Panc1 (cell line): ENCODE measurements around the gene NPAS2. TPM values are rescaled to one million over a fixed set of nuclear protein-coding genes. Genes with fewer than 3 reads are reported as not detected.

Source experiments
- ATAC-seq: fragments of 200-7000 bp; cut with Tn5 transposase; 2 replicates; pipeline ENCODE4 v1.9.1; 2020; ENCODE audit warnings: mild to moderate bottlenecking, moderate library complexity
- BruUV-seq: library from RNA; stranded (reverse); fragments of 400-500 nt; replicated peaks from 2 replicates; lab custom pipeline; 2021; lab: Mats Ljungman, UMichigan
- CTCF ChIA-PET: fragments of 300-600 bp; sonication (Branson Sonifier 250); formaldehyde crosslinking; loops from one replicate; lab custom pipeline; 2022; ENCODE audit warnings: antibody characterized with exemption; lab: Charles Lee
- POLR2A ChIA-PET: fragments of 300-600 bp; sonication (Branson Sonifier 250); formaldehyde crosslinking; loops from one replicate; lab custom pipeline; 2022; ENCODE audit warnings: antibody characterized with exemption; lab: Charles Lee
- DNase-seq: peaks from one replicate; pipeline ENCODE4 v3.0.0-alpha.2; 2010; ENCODE audit warnings: low read depth, low spot score
- H3K27ac ChIP-seq: 2 replicates; pipeline ENCODE4 v1.5.1; 2011; ENCODE audit warnings: mild to moderate bottlenecking, low read length, inconsistent platforms
- H3K27me3 ChIP-seq: fragments of 200-500 bp; sonication (Bioruptor generic); 2 replicates; pipeline ENCODE4 v1.6.0; 2014; ENCODE audit warnings: low read length, inconsistent platforms; ENCODE audit not compliant: control insufficient read depth, insufficient read depth
- H3K36me3 ChIP-seq: fragments of 200-500 bp; sonication (Bioruptor generic); 2 replicates; pipeline ENCODE4 v1.5.1; 2014; ENCODE audit warnings: inconsistent platforms, mild to moderate bottlenecking, low read length, moderate library complexity; ENCODE audit not compliant: control insufficient read depth, insufficient read depth
- H3K4me1 ChIP-seq: 2 replicates; pipeline ENCODE4 v1.5.1; 2011; ENCODE audit warnings: inconsistent platforms, mild to moderate bottlenecking, low read length, moderate library complexity; ENCODE audit not compliant: control insufficient read depth, insufficient read depth
- H3K4me3 ChIP-seq, 2 experiments: 2 replicates each; pipeline ENCODE4 v1.5.1; 2011 to 2012; ENCODE audit warnings: low read depth in 2 of 2, low read length in 2 of 2, mild to moderate bottlenecking in 2 of 2, inconsistent platforms in 1 of 2, moderate library complexity in 1 of 2
- H3K9me3 ChIP-seq: fragments of 200-500 bp; sonication (Bioruptor generic); 2 replicates; pipeline ENCODE4 v1.5.1; 2014; ENCODE audit warnings: low read depth, mild to moderate bottlenecking, inconsistent platforms, low read length, moderate library complexity; ENCODE audit not compliant: control insufficient read depth, insufficient read depth
- CTCF ChIP-seq: fragments of 450-650 bp; IDR thresholded peaks from 2 replicates; pipeline ENCODE4 v1.5.1; 2017; ENCODE audit warnings: mild to moderate bottlenecking
- POLR2AphosphoS5 ChIP-seq: IDR thresholded peaks from 2 replicates; pipeline ENCODE4 v1.6.1; 2012; ENCODE audit warnings: mild to moderate bottlenecking, low read depth, low read length, moderate library complexity
- REST ChIP-seq, 2 experiments: IDR thresholded peaks; 2 replicates each; pipeline ENCODE4 v1.6.1; 2011 to 2012; ENCODE audit warnings: low read depth in 2 of 2, control low read depth in 1 of 2, low read length in 1 of 2, mild to moderate bottlenecking in 1 of 2, moderate library complexity in 1 of 2; ENCODE audit not compliant: insufficient read depth in 1 of 2
- SIN3A ChIP-seq: IDR thresholded peaks from 2 replicates; pipeline ENCODE4 v1.6.1; 2012; ENCODE audit warnings: low read depth, mild to moderate bottlenecking, low read length, moderate library complexity, borderline replicate concordance; ENCODE audit not compliant: insufficient read depth
- TCF7L2 ChIP-seq: IDR thresholded peaks from 2 replicates; pipeline ENCODE4 v1.6.1; 2011; ENCODE audit warnings: mild to moderate bottlenecking, low read depth, low read length, inconsistent platforms
- in situ Hi-C: cut with HindIII; loops from 2 replicates; pipeline ENCODE4 v1.10.0; 2016; ENCODE audit warnings: low sequenced_read_pairs, low pct_unique_long_range_greater_than_20kb
- intact Hi-C: fragments of 100-400 bp; cut with micrococcal nuclease; formaldehyde crosslinking; loops from one replicate; pipeline ENCODE4 v1.10.0; 2022; ENCODE audit not compliant: unreplicated experiment
- total RNA-seq: library from RNA; stranded (reverse); gene quantifications from one replicate; pipeline ENCODE4 v1.2.1, GENCODE V29; 2021; ENCODE audit not compliant: unreplicated experiment

NPAS2 gene
- total RNA-seq, 1 experiment from 2014 or later, result 72.8 TPM

DNA sequence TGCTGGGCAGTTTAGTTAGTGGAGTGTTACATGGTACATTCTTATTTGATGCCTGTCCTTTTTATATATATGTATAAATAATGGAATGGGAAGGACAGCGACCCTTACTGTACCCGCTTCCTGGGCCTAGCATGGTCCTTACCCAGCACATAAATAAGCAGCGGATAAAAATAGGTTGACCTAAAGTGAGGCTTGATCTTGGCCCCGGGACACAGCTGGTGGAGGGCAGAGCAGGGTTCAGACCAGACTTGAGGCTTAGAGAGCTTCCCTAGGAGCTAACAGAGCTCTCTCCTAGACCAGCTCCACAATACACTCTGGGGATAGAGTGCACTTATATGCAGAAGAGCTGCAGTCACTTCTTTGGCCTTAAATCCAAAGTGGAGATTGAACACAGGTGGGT, 135.3 kb downstream of the NPAS2 start:
- ATAC-seq (peak; percentile 30), DNase-seq (no peak)
- no peaks in the 10 kb centered on the region for H3K4me1 ChIP-seq
- POLR2A ChIA-PET, result no interaction called here
- TF ChIP-seq TCF7L2, result no peak
- TF ChIP-seq REST (IDR thresholded peaks at IDR 0.05; ENCODE audit: insufficient read depth in 1 of 2, low read depth in 2 of 2, low read length in 1 of 2), result no peak
- TF ChIP-seq POLR2AphosphoS5, result no peak
- TF ChIP-seq SIN3A, result no peak
- no peak for TF ChIP-seq CTCF
- H3K4me3 ChIP-seq, result no peak overlapping the region
- intact Hi-C loops, result no loop called here
- no peaks in the 10 kb centered on the region for H3K36me3 ChIP-seq
- H3K27ac ChIP-seq, result no peak overlapping the region
- H3K27me3 ChIP-seq, result no peaks in the 10 kb centered on the region
- BruUV-seq, result no TSS peak
- H3K9me3 ChIP-seq, result no peaks in the 10 kb centered on the region
- in situ Hi-C loops, result no loop called here
- CTCF ChIA-PET, result interaction anchor here (0.6 kb wide), 1 partner anchor 96 kb away, joined by 3 read pairs; no protein-coding TSS in a partner anchor

DNA sequence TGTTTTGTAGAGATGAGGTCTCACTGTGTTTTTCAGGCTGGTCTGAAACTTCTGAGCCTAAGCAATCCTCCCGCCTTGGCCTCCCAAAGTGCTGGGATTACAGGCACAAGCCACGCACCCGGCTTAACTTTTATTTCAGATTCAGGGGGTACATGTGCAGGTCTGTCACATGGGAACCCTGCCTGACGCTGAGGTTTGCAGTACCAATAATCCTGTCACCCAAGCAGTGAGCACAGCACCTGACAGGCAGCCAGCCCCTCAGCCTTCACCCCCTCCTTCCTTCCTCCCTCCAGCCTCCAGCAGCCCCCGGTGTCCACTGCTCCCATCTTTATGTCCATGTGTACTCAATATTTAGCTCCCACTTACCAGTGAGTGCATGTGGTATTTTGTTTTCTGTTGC, 136.1 kb downstream of the NPAS2 start:
- no peak for ATAC-seq
- in situ Hi-C loops, result no loop called here
- BruUV-seq, result no TSS peak
- Histone ChIP-seq H3K27me3 (no peaks in the 10 kb centered on the region), H3K4me1 (no peaks in the 10 kb centered on the region), H3K9me3 (no peaks in the 10 kb centered on the region), H3K27ac (no peak overlapping the region), H3K4me3 (no peak overlapping the region), H3K36me3 (no peaks in the 10 kb centered on the region)
- intact Hi-C loops, result no loop called here
- POLR2A ChIA-PET, result no interaction called here
- TF ChIP-seq SIN3A, result no peak
- TF ChIP-seq TCF7L2, result no peak
- no peak for TF ChIP-seq REST (IDR thresholded peaks at IDR 0.05; ENCODE audit: insufficient read depth in 1 of 2, low read depth in 2 of 2, low read length in 1 of 2)
- no peak for TF ChIP-seq POLR2AphosphoS5
- no peak for TF ChIP-seq CTCF
- DNase-seq, result no peak
- CTCF ChIA-PET, result no interaction called here
